ENCODE measurements around the gene NKAIN2. TPM values are rescaled to one million over a fixed set of nuclear protein-coding genes. Genes with fewer than 3 reads are reported as not detected.

NKAIN2 gene
- total and polyA plus RNA-seq, 12 donors, result 0.07 to 3.0 (median 0.28) TPM; not detected in 1

DNA sequence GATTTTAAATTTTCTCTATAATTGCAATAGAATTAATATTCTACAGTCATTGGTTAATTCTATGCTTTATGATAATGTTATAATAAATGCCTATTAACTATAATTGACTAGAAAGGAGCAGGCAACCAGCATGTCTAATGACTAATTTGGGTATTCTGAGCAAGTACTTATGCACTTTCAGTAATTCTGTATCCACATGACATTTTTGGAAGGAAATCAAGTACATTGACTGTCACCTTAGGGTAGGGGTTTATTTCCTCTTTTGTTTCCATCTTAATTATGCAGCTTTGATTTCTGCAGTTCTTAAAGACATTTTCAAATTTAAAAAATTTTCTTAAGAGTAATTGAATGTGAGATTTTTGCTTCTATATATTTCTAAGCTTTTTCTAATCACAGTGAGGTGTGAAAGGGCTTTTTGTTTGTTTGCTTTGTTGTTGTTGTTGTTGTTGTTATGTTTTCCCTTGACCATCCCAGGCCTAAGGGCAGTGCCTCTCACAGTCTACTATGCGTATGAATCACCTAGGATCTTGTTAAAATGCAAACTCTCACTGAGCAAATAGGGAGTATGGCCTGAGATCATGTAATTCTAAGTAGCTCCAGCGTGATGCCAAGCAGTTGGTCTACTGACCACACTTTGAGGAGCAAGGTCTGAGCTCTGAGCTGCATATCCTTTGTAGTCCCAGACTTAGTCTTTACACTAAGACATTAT is 691.4 kb downstream of the NKAIN2 start:
- intact Hi-C loops (cut with DNase I), result no loop called here
- 82 to 85% methylated on average over 2 of the region's 2 CpGs for WGBS, 2 donors
- TF ChIP-seq, protein P1, sequence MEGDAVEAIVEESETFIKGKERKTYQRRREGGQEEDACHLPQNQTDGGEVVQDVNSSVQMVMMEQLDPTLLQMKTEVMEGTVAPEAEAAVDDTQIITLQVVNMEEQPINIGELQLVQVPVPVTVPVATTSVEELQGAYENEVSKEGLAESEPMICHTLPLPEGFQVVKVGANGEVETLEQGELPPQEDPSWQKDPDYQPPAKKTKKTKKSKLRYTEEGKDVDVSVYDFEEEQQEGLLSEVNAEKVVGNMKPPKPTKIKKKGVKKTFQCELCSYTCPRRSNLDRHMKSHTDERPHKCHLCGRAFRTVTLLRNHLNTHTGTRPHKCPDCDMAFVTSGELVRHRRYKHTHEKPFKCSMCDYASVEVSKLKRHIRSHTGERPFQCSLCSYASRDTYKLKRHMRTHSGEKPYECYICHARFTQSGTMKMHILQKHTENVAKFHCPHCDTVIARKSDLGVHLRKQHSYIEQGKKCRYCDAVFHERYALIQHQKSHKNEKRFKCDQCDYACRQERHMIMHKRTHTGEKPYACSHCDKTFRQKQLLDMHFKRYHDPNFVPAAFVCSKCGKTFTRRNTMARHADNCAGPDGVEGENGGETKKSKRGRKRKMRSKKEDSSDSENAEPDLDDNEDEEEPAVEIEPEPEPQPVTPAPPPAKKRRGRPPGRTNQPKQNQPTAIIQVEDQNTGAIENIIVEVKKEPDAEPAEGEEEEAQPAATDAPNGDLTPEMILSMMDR (IDR thresholded peaks at IDR 0.05), result no peak

DNA sequence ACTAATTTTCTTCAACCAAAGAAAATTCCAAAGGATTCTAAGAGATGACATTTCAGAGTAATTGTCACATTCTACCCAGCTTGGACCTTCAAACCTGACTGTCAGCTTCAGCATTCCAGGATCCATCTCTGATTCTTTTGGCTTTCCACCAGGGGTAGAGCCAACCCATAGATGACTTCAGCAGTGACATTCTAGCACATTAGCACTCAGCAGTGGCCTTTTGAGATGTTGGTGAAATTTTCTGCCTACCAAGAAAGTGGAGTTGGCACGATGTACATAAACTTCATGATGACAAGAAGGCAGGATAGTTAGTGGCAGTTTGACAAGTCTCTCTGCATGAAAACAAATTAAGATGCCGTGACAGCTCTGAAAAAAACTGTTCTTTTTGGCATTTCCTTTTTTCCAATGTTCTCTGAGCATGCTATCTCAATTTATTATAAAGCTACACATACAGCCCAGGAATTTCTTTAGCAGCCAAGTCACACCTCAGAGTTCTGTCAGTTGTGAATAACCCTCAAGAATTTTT is 692.1 kb downstream of the NKAIN2 start:
- TF ChIP-seq, protein P1 (IDR thresholded peaks at IDR 0.05), result no peak
- no peaks in the 10 kb centered on the region for H3K4me1 ChIP-seq
- intact Hi-C loops (cut with DNase I), result no loop called here
- DNase-seq (no peak), ATAC-seq (no peak)
- H3K36me3 ChIP-seq, result no peaks in the 10 kb centered on the region
- H3K27me3 ChIP-seq, result no peaks in the 10 kb centered on the region
- WGBS, 2 donors, result 53 to 65% methylated on average over 2 of the region's 2 CpGs
- H3K4me3 ChIP-seq, result no peak overlapping the region
- H3K27ac ChIP-seq, result no peak overlapping the region
- no peaks in the 10 kb centered on the region for H3K9me3 ChIP-seq

More for the DNA sequence above, 691.4 kb downstream of the NKAIN2 start:
- H3K4me1 ChIP-seq, result no peaks in the 10 kb centered on the region
- H3K9me3 ChIP-seq, result no peaks in the 10 kb centered on the region
- no peak for ATAC-seq
- no peak for DNase-seq
- H3K36me3 ChIP-seq, result no peaks in the 10 kb centered on the region
- H3K27ac ChIP-seq, result no peak overlapping the region
- H3K27me3 ChIP-seq, result no peaks in the 10 kb centered on the region
- no peak overlapping the region for H3K4me3 ChIP-seq

DNA sequence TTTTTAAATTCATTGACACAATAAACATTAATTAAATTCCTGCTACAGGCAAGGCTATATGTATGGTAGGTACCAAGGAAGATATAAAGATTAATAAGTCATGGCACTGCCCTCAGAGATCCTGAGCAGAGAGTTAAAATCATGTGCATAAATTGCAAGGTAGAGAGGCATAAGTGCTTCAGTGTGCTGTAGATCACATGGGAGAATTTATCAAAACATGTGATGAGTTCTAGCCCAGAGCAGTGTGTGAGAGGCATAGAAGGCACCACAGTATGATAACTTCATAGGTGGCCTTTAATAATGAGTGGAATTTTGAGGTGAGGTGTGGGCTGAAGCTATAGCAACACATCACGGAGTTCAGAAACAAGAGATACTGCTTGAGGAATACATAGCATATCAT is 692.7 kb downstream of the NKAIN2 start:
- no peak for ATAC-seq

DNA sequence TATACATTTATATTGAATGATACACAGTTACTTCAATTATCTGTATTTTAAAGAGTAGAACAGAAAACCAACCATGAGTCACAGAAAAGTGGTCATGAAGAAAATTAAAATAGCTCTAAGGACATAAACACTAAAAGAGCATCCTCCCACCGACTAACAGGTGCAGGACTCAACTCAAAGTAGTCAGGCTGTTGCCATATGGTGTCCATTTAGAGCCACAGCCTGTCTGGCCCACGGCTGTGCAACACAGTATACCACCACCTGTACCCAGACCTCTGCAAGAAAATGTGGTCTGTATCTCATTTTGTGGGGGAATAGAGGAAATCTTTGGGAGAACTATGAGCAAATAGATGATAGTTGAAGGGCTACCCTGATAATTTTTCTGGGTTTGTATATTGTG is 708.8 kb downstream of the NKAIN2 start:
- WGBS, 2 donors, result 73 to 75% methylated on average over 2 of the region's 2 CpGs
- H3K9me3 ChIP-seq, result peaks cover 0 to 3% (median 0%) of the 10 kb centered on the region in 11 donors
- no peaks in the 10 kb centered on the region for H3K4me1 ChIP-seq
- DNase-seq, result no peak
- H3K36me3 ChIP-seq, result no peaks in the 10 kb centered on the region
- ATAC-seq, result no peak
- TF ChIP-seq, protein P1 (IDR thresholded peaks at IDR 0.05), result no peak
- no peaks in the 10 kb centered on the region for H3K27me3 ChIP-seq
- no peak overlapping the region for H3K27ac ChIP-seq
- H3K4me3 ChIP-seq, result no peak overlapping the region
- intact Hi-C loops (cut with DNase I), result no loop called here

More for the DNA sequence above, 692.7 kb downstream of the NKAIN2 start:
- 91 to 94% methylated on average over 1 of the region's 1 CpG for WGBS, 2 donors
- Histone ChIP-seq H3K36me3 (no peaks in the 10 kb centered on the region), H3K9me3 (no peaks in the 10 kb centered on the region), H3K27me3 (no peaks in the 10 kb centered on the region), H3K4me3 (no peak overlapping the region), H3K4me1 (no peaks in the 10 kb centered on the region), H3K27ac (no peak overlapping the region)
- DNase-seq, result no peak
- intact Hi-C loops (cut with DNase I), result no loop called here
- TF ChIP-seq, protein P1 (IDR thresholded peaks at IDR 0.05), result no peak

All from heart right ventricle (tissue), 16 donors.